Stimulated activated naive CD8-positive, alpha-beta T cell treated with anti-CD3 and anti-CD28 coated beads, Interleukin-15, Interleukin-2, amounts not matched to agents 100 U/mL and 50 U/mL, for 24 hours (primary cell): Measurements from ENCODE around the gene WIPI1.
"Not testable (repeated sequence)": the region's sequence is repeated elsewhere in the genome, so short reads cannot be mapped to it uniquely, and the experiment has no call there.

Experiments used
- ATAC-seq: fragments of 150-1000 bp; cut with Tn5 transposase; one replicate; pipeline ENCODE4 v1.10.0; 2021
- DNase-seq: peaks from one replicate; pipeline ENCODE4 v3.0.0; 2021

Gene WIPI1, protein sequence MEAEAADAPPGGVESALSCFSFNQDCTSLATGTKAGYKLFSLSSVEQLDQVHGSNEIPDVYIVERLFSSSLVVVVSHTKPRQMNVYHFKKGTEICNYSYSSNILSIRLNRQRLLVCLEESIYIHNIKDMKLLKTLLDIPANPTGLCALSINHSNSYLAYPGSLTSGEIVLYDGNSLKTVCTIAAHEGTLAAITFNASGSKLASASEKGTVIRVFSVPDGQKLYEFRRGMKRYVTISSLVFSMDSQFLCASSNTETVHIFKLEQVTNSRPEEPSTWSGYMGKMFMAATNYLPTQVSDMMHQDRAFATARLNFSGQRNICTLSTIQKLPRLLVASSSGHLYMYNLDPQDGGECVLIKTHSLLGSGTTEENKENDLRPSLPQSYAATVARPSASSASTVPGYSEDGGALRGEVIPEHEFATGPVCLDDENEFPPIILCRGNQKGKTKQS

DNA sequence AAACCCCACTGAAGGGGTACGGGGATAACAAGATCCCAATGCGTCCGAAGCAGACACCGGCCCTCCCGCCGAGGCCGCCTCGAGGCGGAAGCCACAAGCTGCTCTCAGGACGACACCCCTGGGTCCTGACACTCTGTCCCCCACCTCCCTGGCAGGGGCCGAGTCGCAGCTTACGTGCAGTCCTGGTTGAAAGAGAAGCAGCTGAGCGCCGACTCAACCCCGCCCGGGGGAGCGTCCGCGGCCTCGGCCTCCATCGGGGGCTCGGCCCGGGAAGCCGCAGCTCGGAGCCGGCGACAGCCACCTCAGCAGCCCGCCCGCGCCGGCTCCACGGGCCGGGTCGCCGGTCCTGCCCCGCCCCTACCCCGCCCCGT lies at the start of gene WIPI1:
Gene WIPI1, minus strand, starts transcription at position 329 of the 371 bp plus-strand sequence. Its CDS starts 75 bp downstream, at position 254.
- DNase-seq (no peak), ATAC-seq (no peak)

DNA sequence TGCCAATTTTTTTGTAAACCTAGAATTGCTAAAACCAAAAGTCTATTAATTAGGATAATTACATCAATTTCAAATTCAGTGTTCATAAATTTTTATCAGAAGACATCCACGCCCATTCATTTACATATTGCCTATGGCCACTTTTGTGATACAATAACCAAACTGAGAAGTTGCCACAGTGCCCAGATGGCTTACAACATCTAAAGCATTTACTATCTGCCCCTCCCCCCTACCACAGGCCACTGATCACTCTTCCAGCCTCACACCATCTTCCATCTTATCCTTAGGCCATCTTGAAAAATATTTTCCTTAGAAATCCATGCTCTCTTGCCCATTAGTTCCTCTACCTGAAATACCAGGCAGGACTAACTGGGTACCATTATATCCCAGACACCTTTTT lies 48.7 kb upstream of the WIPI1 start:
- DNase-seq (no peak), ATAC-seq (no peak)

DNA sequence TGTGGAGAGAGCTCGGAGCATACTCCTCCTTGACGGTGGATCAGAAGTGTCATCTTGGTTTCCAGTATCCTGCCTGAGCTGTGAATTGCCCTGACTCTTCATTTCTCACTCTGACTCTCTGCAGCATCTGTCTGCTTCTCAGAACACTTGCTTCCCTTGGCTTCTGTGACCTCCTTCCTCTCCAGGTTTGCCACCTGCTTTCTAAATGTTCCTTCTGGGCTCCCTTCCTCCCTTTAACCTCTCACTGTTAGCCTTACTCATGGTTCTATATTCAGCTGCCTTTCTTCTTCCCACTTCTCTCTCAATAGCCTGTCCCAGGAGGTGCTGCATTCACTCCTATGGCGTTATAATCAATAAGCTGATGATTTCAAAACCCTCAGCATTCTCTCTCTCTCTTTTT lies 43.8 kb upstream of the WIPI1 start:
- ATAC-seq (no peak), DNase-seq (no peak)

- ATAC-seq (no peak), DNase-seq (no peak)
Observed at GRCh38 chr17:68499587-68499986, 42.3 kb upstream of the WIPI1 start.

GRCh38 chr17:68498479-68499326 lies 41.4 kb upstream of the WIPI1 start:
- ATAC-seq: no peak
- no peak for DNase-seq

- DNase-seq: no peak
Observed at GRCh38 chr17:68497885-68498319, 40.6 kb upstream of the WIPI1 start.

DNA sequence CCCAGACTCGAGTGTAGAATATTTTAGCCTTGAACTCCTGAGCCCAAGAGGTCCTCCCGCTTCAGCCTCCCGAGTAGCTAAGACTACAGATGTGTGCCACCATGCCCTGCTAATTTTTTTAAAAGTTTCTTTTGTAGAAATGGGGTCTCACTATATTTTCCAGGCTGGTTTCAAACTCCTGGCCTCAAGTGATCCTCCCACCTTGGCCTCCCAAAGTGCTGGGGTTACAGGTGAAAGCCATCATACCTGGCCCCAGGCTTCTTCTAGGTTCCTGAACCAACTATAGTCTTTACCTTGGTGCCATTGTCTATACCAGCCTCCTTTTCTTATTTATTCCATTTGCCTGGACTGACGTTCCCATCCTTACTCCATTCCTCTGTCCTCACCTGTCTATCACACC lies 37.8 kb upstream of the WIPI1 start:
- no peak for DNase-seq
- no peak for ATAC-seq

More at GRCh38 chr17:68497885-68498319, 40.6 kb upstream of the WIPI1 start:
- ATAC-seq: no peak

- ATAC-seq, DNase-seq: not testable (repeated sequence)
Observed at GRCh38 chr17:68492394-68493054, 35.2 kb upstream of the WIPI1 start.

- DNase-seq (no peak), ATAC-seq (no peak)
Observed at GRCh38 chr17:68491381-68492231, 34.3 kb upstream of the WIPI1 start.

- no peak for DNase-seq
Observed at GRCh38 chr17:68489919-68490318, 32.6 kb upstream of the WIPI1 start.

GRCh38 chr17:68484458-68484857 lies 27.2 kb upstream of the WIPI1 start:
- ATAC-seq (no peak), DNase-seq (no peak)

More at GRCh38 chr17:68489919-68490318, 32.6 kb upstream of the WIPI1 start:
- ATAC-seq: no peak

DNA sequence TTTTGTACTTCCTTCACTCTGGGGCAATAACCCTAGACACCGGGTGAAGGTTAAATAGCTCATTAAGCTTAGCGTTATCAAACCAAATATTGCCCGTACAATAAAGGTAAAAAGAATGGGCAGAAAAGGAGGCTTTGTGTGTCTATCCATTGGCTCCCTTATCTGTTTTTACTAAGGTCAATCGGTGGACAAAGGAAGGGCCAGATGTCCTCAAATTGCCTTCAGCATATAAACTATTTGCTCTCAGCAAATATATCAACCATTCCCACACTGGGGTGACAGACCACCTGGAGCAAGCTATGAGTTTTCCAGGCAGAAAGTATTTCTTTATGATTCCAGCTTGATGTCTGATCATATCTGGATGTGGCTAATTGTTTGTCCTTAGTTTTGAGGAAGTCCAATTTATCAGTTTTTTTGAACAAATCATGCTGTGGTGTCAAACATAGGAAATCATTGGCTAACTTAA lies 25.3 kb upstream of the WIPI1 start:
- DNase-seq: no peak
- no peak for ATAC-seq

DNA sequence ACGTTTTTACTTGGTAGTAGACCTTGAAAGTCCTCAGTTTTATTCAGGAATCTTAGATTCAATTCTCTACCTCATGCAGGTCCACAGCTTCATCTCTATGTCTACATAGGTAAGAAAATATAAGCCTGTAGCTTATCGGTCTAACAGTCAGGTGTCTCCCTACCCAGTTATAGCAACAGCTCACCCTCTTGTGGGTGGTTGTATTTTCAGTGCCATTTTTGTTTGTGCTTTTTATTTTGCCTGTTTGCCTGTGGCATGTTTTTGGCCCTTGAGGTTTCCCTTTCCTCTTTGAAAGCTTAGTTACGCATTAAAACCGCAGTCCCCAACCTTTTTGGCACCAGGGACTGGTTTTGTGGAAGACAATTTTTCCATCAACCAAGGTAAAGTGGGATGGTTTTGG lies 23.6 kb upstream of the WIPI1 start:
- ATAC-seq: no peak
- DNase-seq: no peak

DNA sequence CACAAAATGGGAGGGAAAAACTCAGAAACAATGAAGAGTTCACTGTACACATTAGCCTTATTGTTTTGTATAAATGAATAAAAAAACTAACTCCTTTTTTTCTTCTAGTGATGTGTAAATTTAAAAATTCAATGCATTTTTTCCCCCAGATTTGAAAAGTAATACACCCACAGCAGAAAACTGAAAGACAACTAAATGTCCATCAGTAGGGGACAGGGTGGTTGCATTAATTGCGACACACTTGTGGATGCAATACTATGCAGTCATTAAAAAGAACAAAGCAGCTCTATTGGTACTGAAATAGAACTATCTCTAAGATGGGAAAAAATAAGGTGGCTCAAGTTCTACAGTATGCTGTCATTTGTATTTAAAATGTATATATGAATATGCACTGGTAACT lies 13.7 kb upstream of the WIPI1 start:
- DNase-seq (no peak), ATAC-seq (no peak)

- no peak for ATAC-seq
- DNase-seq: no peak
Observed at GRCh38 chr17:68468788-68469187, 11.5 kb upstream of the WIPI1 start.

GRCh38 chr17:68468334-68468733 lies 11.0 kb upstream of the WIPI1 start:
- DNase-seq (no peak), ATAC-seq (no peak)

DNA sequence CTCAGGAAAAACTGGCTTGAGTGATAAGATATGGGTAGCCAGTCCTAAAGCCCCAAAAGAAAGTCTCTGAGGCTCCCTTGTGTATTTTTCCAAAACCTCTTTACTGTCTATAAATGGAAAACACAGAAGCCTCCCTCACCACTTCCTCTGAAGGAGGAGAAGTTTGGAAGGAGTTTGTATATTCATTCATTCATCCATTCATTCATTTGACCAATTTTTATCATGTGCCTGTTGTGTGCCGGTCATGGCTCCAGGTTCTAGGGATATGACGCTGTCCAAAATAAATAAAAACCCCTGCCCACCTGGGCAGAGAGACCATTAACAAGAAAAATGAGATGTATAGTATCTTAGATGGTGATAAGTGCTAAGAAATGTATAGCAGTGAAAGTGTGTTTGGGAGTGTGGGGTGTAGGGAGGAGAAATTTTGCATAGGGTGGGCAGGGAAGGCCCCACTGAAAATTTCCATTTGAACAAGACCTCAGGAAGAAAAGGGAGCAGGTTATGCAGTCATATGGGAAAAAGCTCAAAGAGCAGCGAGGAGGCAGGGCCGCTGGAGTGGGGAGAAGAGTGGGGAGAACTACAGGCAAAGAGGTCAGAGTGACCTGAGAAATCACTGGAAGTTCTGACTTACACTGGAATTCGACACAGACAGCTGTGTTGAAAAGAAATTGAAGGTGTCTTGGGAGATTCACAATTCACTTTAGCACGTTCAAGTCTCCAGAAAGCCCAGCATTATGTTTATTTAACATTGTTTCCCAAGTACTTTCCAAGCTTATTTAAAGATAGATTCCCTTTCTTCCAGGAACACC lies 6.1 kb upstream of the WIPI1 start:
- DNase-seq (no peak), ATAC-seq (no peak)

DNA sequence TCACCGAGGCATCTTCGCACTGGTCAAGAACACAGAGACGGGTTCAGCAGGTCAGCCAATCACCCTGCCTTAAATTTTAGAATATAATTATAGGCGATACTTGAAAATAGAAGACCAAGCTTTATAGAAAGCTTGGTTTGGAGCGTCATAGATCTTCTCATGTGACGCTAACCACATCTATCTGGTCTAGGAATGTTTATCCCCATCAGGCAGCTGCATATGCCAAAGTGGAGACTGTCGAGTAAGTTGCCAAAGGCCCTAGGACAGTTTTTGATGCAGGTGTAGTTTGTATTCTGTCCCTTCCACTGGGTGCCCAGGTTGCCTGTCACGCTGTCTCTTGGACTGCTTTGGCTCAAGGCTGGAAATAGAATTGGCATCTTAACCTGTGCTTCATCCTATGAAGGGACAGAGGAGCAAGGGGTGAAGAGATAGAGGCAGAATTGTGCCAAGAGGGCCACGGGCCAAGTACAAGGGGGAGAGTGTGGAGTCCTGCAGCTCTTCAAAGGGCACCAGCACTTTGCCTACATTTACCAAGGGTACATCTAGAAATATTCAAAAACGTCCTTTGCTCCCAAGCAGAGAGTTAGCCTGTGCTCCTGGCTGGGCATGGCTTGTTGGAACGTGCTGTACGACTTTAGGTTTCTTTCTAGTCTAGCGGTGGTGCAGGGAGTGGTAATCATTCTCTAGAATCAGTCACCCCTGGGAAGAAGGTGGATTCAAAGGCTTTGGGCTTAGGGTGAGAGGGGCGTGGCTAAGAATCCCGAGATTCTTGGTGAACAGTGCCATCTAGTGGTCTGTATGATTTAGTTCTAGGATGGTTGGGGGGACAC lies 5.3 kb upstream of the WIPI1 start:
- peak; percentile 71 for DNase-seq
- ATAC-seq: peak; percentile 68

GRCh38 chr17:68461589-68461988 lies 4.3 kb upstream of the WIPI1 start:
- ATAC-seq: no peak
- DNase-seq: peak; percentile 39

DNA sequence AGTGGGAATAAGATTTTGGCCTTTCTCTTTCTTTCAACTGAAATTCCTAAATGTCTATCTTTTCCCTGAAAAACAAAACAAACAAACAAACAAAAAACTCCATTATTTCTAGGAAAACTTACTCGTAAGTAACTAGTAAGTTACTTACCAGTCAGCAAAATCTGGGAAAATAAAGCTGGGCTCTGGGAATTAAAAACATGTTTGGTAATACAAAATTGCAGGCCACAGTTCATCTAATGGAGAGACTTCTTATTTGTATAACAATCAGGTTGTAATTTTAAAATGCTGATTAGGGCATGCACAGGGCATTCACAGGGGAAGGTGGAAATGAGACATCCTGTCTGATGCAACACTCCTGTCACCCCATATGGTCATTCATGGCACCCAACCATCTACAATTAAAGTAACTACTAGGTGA lies 3.8 kb upstream of the WIPI1 start:
- ATAC-seq (no peak), DNase-seq (no peak)
